NCI-H2227 treated with DMSO at 0.1 percent for 48 hours (cell line): Measurements from ENCODE around the gene NUP214.
A peak's percentile ranks its signal among the peaks of the same experiment; 100 is the strongest.

ENCODE experiments used
- DNase-seq: peaks from one replicate; lab custom pipeline; 2025; lab: John Stamatoyannopoulos, UW

Gene NUP214

DNA sequence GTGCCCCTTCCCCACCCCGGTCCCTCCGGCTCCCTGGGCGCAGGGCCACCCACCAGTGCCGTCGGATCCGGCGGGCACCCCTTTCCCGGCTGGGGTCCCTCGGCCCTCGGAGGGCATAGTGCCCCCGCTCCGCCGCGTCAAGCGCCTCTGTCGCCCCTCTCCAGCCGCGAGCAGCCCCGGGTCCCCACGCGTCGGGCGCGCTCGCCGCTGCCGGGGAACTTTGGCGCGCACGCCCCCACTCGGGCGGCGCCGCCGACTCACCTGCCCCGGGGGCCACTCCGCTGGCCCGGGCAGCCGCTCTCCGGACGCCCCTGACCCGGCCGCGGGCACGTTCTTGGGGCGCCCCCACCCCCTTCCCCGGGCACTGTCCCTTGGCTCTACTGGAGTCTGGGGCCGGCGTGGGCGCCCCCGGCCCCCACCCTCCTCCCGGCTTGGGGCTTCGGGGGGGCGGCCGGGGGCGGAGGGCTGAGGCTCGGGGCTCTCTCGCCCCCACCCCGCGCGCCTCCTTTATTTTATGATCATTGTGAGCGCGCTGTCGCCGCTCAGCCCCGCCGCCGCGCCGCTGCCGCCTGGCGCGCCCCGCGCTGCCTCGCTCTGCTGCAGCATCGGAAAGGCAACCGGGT is 152.0 kb downstream of the NUP214 start:
- DNase-seq, result no peak

- peak; percentile 69 for DNase-seq
Observed at GRCh38 chr9:131277910-131278701, 152.7 kb downstream of the NUP214 start.

GRCh38 chr9:131278702-131279111 is 153.3 kb downstream of the NUP214 start:
- no peak for DNase-seq

DNA sequence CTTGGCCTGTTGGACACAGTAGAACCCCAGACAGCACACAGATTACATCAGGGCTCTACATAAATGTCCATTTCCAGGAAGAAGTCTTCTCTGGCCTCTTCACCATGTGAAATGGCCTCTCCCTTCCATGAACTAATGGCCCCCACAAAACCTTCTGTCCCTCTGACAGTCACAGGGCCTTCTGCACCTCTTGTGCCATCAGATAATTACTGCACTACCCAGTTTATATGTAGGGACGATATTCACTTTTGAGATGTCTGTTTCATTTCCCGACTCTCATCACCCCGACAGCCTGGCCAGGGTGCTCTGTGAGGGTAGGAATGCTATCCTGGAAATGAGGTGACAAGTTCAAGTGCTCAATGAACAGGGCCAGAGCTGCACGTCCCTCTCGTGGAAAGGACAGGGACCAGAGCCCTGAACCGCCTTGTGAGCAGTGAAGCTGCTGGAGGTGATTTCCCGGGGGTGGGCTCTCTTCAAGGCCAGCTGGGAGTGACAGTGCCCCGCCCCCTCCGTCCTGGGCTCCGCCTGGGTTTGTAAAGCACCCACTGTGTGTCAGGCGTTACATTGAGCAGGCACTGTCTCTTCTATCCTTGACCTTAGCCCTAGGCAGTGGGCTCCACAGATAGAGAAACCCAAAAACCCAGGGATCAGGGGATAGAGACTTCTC is 153.9 kb downstream of the NUP214 start:
- no peak for DNase-seq

- DNase-seq, result no peak
Observed at GRCh38 chr9:131279863-131280570, 154.6 kb downstream of the NUP214 start.

DNA sequence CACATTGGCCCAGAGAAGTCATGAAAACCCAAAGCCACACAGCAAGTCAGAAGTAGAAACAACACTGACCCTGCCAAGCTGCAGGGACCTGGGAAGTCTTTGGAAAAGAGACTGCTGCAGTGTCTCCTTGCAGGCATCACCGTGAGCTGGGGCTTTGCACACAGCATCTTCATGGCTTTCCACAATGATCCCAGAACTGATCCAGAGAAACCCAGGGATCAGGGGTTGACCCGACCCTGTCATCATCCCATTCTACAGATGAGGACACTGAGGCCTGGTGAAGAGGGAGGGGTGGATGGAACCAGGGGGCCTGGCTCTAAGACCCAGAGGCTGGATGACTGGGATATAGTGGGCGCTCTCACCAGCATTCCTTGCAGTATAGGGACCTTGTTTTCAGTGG is 155.3 kb downstream of the NUP214 start:
- DNase-seq, result no peak

DNA sequence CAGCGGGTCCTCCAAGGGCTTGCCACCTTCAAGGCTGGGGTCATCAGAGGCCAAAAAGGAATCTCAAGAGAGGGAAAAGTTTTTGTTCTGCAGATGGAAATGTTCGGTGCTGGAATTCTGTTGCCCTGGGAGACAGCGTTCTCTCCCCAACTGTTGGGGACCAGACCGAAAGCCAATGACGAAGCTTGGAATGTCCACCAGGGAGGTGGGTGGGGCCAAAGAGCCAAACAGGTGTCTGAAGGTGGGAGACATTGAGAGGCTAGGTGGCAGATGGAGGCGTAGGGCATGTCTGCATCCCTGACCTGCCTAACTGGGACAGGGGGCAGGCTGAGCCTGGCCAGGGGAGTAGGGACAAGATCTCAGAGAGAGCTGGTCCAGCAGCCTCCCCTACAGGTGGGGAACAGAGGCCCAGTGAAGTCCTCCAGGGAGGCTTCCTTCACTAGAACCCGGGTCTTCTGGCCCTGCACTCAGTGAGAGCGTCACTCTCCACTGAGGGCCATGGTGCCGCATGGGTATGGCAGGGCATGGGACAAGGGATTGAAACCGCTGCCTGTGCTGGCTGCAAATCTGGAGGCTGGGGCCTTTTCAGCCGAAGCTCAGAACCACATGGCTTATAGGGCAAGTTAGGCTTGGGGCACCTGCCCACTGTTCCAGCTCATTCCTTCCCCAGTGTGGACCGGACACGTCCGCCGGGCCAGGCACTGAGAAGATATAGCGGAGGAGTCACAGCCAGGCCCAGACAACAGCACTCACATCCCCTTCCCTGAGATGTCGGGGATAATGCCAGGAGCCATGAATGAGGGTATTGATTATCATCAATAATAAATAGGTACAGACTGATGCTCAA is 156.0 kb downstream of the NUP214 start:
- DNase-seq, result no peak

DNA sequence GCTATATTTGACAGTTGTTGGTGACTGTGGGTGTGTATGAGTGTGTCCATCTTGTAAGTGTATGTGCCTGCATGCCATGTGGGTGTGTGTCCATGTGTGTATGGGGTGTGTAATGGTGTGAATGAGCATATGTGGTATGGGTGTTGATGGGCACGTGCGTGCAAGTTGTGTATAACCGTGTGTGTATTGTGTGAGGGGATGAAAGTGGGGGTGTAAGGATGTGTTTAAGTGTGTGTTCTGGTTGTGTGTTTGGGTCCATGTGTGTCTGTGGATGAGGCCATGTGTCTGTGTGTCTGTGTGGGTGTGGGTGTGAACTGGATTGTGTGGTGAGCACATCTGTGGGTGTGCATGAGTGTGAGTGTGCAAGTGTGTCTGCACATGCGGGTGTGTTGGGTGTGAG is 156.8 kb downstream of the NUP214 start:
- no peak for DNase-seq

GRCh38 chr9:131282688-131283422 is 157.5 kb downstream of the NUP214 start:
- DNase-seq, result no peak
